Thoracic aorta (tissue), 2 donors: ENCODE results near the gene RNF4. TPM values are rescaled to one million over a fixed set of nuclear protein-coding genes. Genes with fewer than 3 reads are reported as not detected.

ENCODE experiments used
- ATAC-seq: fragments of 150-250 bp; one replicate; pipeline ENCODE4 v1.8.0; 2017; ENCODE audit warnings: low read depth; ENCODE audit not compliant: insufficient number of reproducible peaks, low FRiP score
- DNase-seq: peaks from one replicate; pipeline ENCODE4 v3.0.0-alpha.2; 2020; ENCODE audit warnings: low spot score
- H3K27ac ChIP-seq, 2 donors: fragments of 200-600 bp; sonication (generic); 1 replicate in 1 of 2; 2 replicates in 1 of 2; pipeline ENCODE4 v1.5.1; 2016; ENCODE audit warnings: mild to moderate bottlenecking in 2 of 2, moderate library complexity in 2 of 2
- H3K27me3 ChIP-seq: fragments of 200-600 bp; sonication (generic); replicated peaks from 2 replicates; pipeline ENCODE4 v1.6.0; 2016; ENCODE audit warnings: mild to moderate bottlenecking; ENCODE audit not compliant: insufficient read depth
- H3K36me3 ChIP-seq: fragments of 200-600 bp; sonication (generic); one replicate; pipeline ENCODE4 v1.5.1; 2016
- H3K4me1 ChIP-seq, 2 donors: fragments of 200-600 bp; sonication (generic); 1 replicate in 1 of 2; 2 replicates in 1 of 2; pipeline versions ENCODE4 v1.5.1 to v1.6.0; 2016; ENCODE audit warnings: low read depth in 2 of 2, mild to moderate bottlenecking in 1 of 2; ENCODE audit not compliant: control insufficient read depth in 1 of 2
- H3K4me3 ChIP-seq: fragments of 200-600 bp; sonication (generic); 2 replicates; pipeline ENCODE4 v1.5.1; 2016; ENCODE audit warnings: mild to moderate bottlenecking
- H3K9me3 ChIP-seq: fragments of 200-600 bp; sonication (generic); 2 replicates; pipeline ENCODE4 v1.5.1; 2016
- total RNA-seq, 2 donors: library from RNA; depleted of rRNA; stranded (reverse); fragments of >200 nt; gene quantifications; one replicate each; pipeline versions ENCODE4 v1.1.0 to v1.2.3, GENCODE V29; 2016
- TF ChIP-seq, protein P1 (sequence below): fragments of 200-600 bp; sonication (generic); IDR thresholded peaks from one replicate; pipeline ENCODE4 v1.5.1; 2019; ENCODE audit warnings: antibody characterized with exemption

The RNF4 gene
- total RNA-seq, 2 donors from 2014 or later = 29.8 to 83.1 TPM

DNA sequence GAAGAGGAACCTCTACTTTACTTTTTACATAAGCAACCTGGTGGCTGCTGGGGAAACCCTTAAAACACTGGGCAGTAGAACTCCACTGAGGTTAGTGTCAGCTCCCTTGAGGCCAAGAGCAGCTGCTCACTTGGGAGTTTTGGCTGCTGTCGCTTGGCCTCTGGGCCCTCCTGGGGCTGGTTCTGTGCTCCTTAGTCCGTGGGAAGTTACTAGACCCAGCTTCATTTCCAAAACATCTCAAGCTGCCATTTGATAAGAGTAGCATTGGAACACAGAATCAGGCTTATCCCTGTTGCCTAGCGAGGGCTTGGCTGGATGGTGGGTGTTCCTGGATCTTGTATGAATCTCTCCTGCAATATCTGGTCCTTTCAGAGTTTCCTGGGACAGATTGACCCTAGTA, 26.1 kb downstream of the RNF4 start:
- H3K4me1 ChIP-seq = peaks cover 5 to 15% of the 10 kb centered on the region in 2 donors
- no peak overlapping the region for H3K4me3 ChIP-seq
- peaks cover 47% of the 10 kb centered on the region for H3K36me3 ChIP-seq
- DNase-seq (no peak), ATAC-seq (no peak)
- peaks cover 4% of the 10 kb centered on the region for H3K9me3 ChIP-seq
- no peaks in the 10 kb centered on the region for H3K27me3 ChIP-seq
- peak overlapping the region; percentile 19 to 20 for H3K27ac ChIP-seq
- TF ChIP-seq, protein P1, sequence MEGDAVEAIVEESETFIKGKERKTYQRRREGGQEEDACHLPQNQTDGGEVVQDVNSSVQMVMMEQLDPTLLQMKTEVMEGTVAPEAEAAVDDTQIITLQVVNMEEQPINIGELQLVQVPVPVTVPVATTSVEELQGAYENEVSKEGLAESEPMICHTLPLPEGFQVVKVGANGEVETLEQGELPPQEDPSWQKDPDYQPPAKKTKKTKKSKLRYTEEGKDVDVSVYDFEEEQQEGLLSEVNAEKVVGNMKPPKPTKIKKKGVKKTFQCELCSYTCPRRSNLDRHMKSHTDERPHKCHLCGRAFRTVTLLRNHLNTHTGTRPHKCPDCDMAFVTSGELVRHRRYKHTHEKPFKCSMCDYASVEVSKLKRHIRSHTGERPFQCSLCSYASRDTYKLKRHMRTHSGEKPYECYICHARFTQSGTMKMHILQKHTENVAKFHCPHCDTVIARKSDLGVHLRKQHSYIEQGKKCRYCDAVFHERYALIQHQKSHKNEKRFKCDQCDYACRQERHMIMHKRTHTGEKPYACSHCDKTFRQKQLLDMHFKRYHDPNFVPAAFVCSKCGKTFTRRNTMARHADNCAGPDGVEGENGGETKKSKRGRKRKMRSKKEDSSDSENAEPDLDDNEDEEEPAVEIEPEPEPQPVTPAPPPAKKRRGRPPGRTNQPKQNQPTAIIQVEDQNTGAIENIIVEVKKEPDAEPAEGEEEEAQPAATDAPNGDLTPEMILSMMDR = no peak

DNA sequence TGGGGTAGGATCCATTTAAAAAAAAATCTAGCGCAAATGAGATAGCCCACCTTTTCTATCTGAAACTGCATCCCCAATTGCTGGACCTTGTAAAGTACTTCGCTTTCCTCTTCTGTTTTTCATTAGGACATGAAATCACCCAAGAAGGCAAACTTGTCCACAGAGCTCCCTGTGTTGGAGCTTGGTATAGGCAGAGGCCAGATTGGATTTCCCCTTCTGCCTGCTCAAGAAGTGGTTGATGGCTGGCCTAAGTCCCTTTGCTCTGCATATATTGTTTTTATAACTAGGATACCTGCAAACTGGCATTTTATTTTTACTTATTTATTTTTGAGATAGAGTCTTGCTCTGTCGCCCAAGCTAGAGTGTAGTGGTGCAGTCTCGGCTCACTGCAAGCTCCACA, 28.4 kb downstream of the RNF4 start:
- Histone ChIP-seq H3K27me3 (no peaks in the 10 kb centered on the region), H3K4me1 (peaks cover 5 to 18% of the 10 kb centered on the region in 2 donors), H3K4me3 (no peak overlapping the region), H3K9me3 (peaks cover 4% of the 10 kb centered on the region), H3K36me3 (peaks cover 51% of the 10 kb centered on the region), H3K27ac (no peak overlapping the region)
- ATAC-seq (no peak), DNase-seq (no peak)
- TF ChIP-seq, protein P1 = no peak

DNA sequence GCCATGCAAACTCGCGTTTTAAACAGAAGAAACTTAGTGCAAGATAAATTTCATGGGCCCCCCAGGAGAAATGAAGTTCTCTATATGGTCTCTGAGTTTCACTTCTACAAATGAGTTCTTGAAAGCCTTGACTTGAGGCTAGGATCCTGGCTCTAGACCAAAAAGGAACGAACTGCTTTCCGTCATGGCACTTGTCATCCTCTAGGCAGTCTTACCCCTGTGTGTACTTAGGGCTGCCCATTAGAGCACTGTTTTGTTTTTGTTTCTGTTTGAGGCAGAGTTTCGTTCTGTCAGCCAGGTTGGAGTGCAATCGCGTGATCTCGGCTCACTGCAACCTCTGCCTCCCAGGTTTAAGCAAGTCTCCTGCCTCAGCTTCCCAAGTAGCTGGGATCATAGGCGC, 29.0 kb downstream of the RNF4 start:
- no peak overlapping the region for H3K27ac ChIP-seq

DNA sequence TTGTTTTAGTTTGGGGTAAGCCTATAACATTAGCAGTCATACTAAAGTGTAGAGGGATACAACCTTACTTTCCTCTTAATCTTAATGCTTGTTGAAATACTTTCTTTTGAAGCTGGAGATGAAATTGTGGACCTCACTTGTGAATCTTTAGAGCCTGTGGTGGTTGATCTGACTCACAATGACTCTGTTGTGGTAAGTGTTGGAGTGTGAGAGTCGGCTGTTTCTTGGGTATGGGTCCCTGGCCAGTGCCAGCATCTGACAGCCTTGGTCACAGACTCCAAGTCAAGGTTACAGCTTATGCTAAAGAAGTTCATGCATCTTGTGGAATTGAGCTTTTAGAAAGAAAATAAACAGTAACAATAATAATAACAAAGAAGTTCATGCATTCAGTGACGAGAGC, 31.6 kb downstream of the RNF4 start:
- Histone ChIP-seq H3K27ac (no peak overlapping the region), H3K4me3 (no peak overlapping the region), H3K4me1 (peaks cover 0 to 7% of the 10 kb centered on the region in 2 donors), H3K27me3 (no peaks in the 10 kb centered on the region), H3K9me3 (no peaks in the 10 kb centered on the region), H3K36me3 (peaks cover 40% of the 10 kb centered on the region)
- no peak for ATAC-seq
- DNase-seq = no peak
- TF ChIP-seq, protein P1 = no peak

More for the DNA sequence above, 29.0 kb downstream of the RNF4 start:
- Histone ChIP-seq H3K4me1 (peaks cover 5 to 18% of the 10 kb centered on the region in 2 donors), H3K4me3 (no peak overlapping the region), H3K27me3 (no peaks in the 10 kb centered on the region), H3K36me3 (peaks cover 45% of the 10 kb centered on the region), H3K9me3 (peaks cover 4% of the 10 kb centered on the region)
- DNase-seq = no peak
- ATAC-seq = no peak
- TF ChIP-seq, protein P1 = no peak

DNA sequence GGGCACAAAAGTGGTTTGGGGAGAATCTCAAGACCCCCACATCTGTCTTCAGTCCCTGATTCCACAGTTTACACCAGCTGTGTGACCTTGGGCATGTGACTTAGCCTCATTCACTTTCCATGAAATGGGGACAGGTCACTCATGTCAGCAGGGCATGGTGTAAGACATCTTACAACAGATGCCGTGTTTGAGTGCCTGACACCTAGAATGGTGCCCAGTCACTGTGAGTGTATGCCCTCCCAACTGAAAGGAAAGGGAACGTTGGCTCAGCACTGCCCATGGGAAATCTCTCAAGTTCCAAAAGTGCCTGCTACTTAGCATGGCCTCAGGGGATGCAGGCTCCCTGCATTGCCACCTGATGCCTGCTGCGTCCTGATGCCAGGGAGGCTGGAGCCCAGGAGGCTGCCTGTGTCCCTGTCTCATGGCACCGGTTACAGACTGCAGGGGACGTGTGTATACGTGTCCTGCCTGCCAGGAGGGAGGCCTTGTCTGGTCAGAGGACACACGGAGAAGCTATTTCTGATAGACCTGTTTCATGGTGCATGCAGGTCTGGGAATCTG, 32.2 kb downstream of the RNF4 start:
- no peaks in the 10 kb centered on the region for H3K9me3 ChIP-seq
- no peaks in the 10 kb centered on the region for H3K27me3 ChIP-seq
- ATAC-seq = no peak
- H3K27ac ChIP-seq = no peak overlapping the region
- DNase-seq = no peak
- H3K4me3 ChIP-seq = no peak overlapping the region
- TF ChIP-seq, protein P1 = no peak
- peaks cover 0 to 7% of the 10 kb centered on the region in 2 donors for H3K4me1 ChIP-seq
- peaks cover 40% of the 10 kb centered on the region for H3K36me3 ChIP-seq
